Lung (tissue), 12 donors: ENCODE data around the gene RACGAP1. TPM values are rescaled to one million over a fixed set of nuclear protein-coding genes. Genes with fewer than 3 reads are reported as not detected.

ENCODE experiments used
- ATAC-seq: fragments of 200-7000 bp; cut with Tn5 transposase; one replicate; pipeline ENCODE4 v1.9.1; 2020; ENCODE audit warnings: moderate number of reproducible peaks; ENCODE audit not compliant: insufficient read depth, low FRiP score
- DNase-seq, 3 donors: peaks; one replicate each; pipeline ENCODE4 v3.0.0-alpha.2; 2013 to 2017
- H3K27ac ChIP-seq, 2 donors: one replicate each; pipeline ENCODE4 v1.5.1; 2013; ENCODE audit warnings: mild to moderate bottlenecking in 2 of 2, moderate library complexity in 2 of 2, control low read depth in 1 of 2, inconsistent platforms in 1 of 2, low read depth in 1 of 2, low read length in 1 of 2
- H3K27me3 ChIP-seq, 3 donors: one replicate each; pipeline ENCODE4 v1.5.1; 2013; ENCODE audit warnings: low read length in 2 of 3; ENCODE audit not compliant: control insufficient read depth in 3 of 3, insufficient read depth in 3 of 3
- H3K36me3 ChIP-seq, 4 donors: one replicate each; pipeline ENCODE4 v1.5.1; 2013; ENCODE audit warnings: low read length in 4 of 4, mild to moderate bottlenecking in 1 of 4, moderate library complexity in 1 of 4; ENCODE audit not compliant: control insufficient read depth in 4 of 4, insufficient read depth in 4 of 4
- H3K4me1 ChIP-seq, 5 donors: one replicate each; pipeline ENCODE4 v1.5.1; 2013; ENCODE audit warnings: low read length in 5 of 5, mild to moderate bottlenecking in 2 of 5, moderate library complexity in 1 of 5; ENCODE audit not compliant: control insufficient read depth in 5 of 5, insufficient read depth in 5 of 5
- H3K4me3 ChIP-seq: one replicate; pipeline ENCODE4 v1.5.1; 2013; ENCODE audit warnings: mild to moderate bottlenecking, control low read depth, moderate library complexity
- H3K9ac ChIP-seq, 2 donors: one replicate each; pipeline ENCODE4 v1.5.1; 2013; ENCODE audit warnings: low read length in 2 of 2, control low read depth in 1 of 2; ENCODE audit not compliant: insufficient read depth in 1 of 2
- H3K9me3 ChIP-seq, 4 donors: one replicate each; pipeline ENCODE4 v1.5.1; 2013; ENCODE audit warnings: low read length in 3 of 4, mild to moderate bottlenecking in 1 of 4, moderate library complexity in 1 of 4; ENCODE audit not compliant: control insufficient read depth in 4 of 4, insufficient read depth in 3 of 4
- WGBS, 2 donors: extraction: QIAGEN DNeasy Blood & Tissue Kit; methylation state at CpG; one replicate each; pipeline ENCODE4 v1.1.7; 2013; 5-methylcytosine and 5-hydroxymethylcytosine counted together
- polyA plus RNA-seq, 2 donors: library from polyadenylated mRNA; stranded (reverse); fragments of 200-250 nt; gene quantifications; one replicate each; pipeline ENCODE4 v1.2.1, GENCODE V29; 2013
- total RNA-seq, 2 donors: library from RNA; depleted of rRNA in 1 of 2; stranded (reverse); fragments of >200 nt in 1 of 2; gene quantifications; one replicate each; pipeline ENCODE4 v1.2.1, GENCODE V29; 2014 to 2021
- TF ChIP-seq, protein P1 (sequence below): IDR thresholded peaks from 2 replicates; pipeline ENCODE4 v1.5.1; 2012; ENCODE audit warnings: mild to moderate bottlenecking; ENCODE audit errors: control extremely low read depth, extremely low read depth
- donor health status: control.
- donor health status: control.
- donor health status: Bipolar disorder and iron deficiency.
- donor health status: healthy.
- donor health status: DM: yes; HTN: yes; CAD: no.

The RACGAP1 gene
- total and polyA plus RNA-seq, 4 donors = 3.8 to 26.8 (median 10.2) TPM

DNA sequence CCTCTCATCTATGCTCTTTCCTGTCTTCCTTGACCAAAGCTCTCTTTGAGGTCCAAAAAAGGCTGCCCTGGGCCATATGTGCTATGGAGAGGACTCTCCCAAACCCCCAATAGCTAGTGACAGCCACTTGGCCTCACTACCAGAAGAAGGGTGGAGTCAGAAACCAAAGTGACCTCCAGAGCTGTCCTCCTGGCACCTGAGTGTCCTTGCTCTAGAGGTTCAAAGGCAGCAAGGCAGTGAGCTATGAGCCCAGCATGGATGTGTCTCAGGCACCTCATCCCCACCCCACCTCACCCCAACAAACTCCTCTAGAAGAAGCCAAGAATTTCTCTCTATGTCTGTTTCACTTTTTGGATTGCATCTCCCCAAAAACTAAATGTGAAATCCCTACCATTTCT, 67.7 kb downstream of the RACGAP1 start:
- Histone ChIP-seq H3K4me3 (no peak overlapping the region), H3K27me3 (peaks cover 0 to 50% (median 33%) of the 10 kb centered on the region in 3 donors), H3K9ac (no peak overlapping the region), H3K36me3 (no peaks in the 10 kb centered on the region), H3K27ac (no peak overlapping the region), H3K4me1 (peaks cover 0 to 21% (median 9%) of the 10 kb centered on the region in 5 donors), H3K9me3 (peaks cover 0 to 2% (median 0%) of the 10 kb centered on the region in 4 donors)
- TF ChIP-seq, protein P1, sequence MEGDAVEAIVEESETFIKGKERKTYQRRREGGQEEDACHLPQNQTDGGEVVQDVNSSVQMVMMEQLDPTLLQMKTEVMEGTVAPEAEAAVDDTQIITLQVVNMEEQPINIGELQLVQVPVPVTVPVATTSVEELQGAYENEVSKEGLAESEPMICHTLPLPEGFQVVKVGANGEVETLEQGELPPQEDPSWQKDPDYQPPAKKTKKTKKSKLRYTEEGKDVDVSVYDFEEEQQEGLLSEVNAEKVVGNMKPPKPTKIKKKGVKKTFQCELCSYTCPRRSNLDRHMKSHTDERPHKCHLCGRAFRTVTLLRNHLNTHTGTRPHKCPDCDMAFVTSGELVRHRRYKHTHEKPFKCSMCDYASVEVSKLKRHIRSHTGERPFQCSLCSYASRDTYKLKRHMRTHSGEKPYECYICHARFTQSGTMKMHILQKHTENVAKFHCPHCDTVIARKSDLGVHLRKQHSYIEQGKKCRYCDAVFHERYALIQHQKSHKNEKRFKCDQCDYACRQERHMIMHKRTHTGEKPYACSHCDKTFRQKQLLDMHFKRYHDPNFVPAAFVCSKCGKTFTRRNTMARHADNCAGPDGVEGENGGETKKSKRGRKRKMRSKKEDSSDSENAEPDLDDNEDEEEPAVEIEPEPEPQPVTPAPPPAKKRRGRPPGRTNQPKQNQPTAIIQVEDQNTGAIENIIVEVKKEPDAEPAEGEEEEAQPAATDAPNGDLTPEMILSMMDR = no peak
- no peak for ATAC-seq
- DNase-seq = no peak

DNA sequence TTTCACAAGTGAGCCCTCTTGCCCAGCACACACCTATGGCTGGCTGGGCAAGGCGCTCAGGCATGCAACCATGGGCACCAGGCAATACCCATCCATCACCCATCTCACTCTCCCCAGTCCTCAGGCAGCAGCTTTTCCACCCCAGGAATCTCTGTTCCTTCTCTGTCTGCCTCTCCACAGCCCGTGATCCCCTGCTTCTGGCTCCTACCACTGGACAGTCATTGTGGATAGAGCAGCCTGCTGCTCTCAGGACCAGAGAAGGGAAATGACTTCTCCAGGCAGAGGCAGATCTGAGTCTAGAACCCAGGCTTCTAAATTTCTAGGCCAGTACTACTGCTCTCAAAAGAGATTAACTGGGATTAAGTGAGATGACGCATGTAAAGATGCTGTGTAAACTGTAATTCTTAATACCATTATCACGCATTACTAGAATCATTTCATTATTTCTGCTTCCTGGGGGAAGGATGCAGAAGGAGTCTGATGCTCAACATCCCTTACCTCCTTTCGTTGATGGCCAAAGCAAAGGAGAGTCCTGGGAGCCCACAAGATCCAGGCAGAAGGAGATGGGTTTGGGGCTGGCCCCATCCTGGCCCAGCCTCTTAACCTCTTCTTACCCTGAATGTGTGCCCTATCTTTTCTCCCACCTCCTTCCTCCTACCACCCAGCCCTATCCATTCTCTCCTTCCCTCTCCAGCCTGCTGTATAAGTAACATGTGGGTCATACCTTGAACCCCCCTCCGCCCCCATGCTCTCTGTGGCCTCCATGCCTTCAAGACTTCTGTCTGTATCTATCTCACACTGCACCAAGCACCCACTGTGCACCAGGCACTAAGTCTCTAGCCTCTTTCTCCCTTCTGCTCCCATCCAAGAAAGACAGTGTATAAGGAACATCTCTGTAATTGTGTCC, 68.4 kb downstream of the RACGAP1 start:
- H3K9ac ChIP-seq = no peak overlapping the region
- no peak overlapping the region for H3K4me3 ChIP-seq
- WGBS, 2 donors = 86% methylated on average over 6 of the region's 6 CpGs
- no peaks in the 10 kb centered on the region for H3K36me3 ChIP-seq
- no peak for ATAC-seq
- H3K27me3 ChIP-seq = peaks cover 0 to 50% (median 32%) of the 10 kb centered on the region in 3 donors
- peaks cover 0 to 2% (median 0%) of the 10 kb centered on the region in 4 donors for H3K9me3 ChIP-seq
- no peak overlapping the region for H3K27ac ChIP-seq
- TF ChIP-seq, protein P1 = no peak
- no peak for DNase-seq
- peaks cover 0 to 21% (median 9%) of the 10 kb centered on the region in 5 donors for H3K4me1 ChIP-seq

DNA sequence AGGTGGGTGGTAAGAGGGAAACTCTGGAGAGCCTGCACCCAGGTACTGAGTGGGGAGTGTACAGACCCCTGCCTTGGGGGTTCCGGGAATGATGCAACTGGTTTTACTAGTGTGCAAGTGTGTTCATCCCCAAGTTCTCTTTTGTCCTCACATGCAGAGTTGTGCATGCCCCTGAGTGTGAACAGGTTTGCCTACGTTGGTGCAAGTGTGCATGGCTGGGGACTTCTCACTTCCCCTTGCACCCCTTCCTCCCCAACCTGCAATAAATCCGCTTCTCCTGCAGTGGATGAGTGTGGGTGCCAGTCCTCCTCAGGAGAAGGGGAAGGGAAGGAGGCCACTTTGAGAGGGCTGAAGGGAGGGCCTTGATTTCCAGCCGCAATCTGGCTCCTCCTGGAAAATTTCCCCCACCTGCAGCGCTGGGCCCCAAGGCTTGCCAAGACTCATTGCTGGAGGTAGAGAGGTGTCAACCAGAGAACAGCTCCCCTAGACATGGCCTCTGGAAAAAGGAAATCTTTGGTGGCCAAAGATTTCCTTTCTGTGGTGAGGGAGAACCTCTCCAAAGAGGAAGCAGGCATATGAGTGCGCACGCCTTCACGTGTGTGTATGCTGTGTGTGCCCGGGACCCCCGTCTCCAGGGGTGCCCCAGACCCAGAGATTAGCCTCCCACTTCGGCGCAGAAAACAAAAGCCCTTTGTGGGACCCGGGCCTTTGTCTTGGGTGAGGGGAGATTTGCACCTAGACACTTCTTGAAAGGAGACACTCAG, 69.2 kb downstream of the RACGAP1 start:
- TF ChIP-seq, protein P1 = no peak
- WGBS, 2 donors = 41 to 45% methylated on average over 13 of the region's 13 CpGs
- Histone ChIP-seq H3K9me3 (peaks cover 0 to 2% (median 0%) of the 10 kb centered on the region in 4 donors), H3K4me1 (peaks cover 0 to 17% (median 7%) of the 10 kb centered on the region in 5 donors), H3K36me3 (no peaks in the 10 kb centered on the region), H3K27ac (no peak overlapping the region), H3K9ac (no peak overlapping the region), H3K4me3 (no peak overlapping the region), H3K27me3 (peaks cover 0 to 47% (median 31%) of the 10 kb centered on the region in 3 donors)
- ATAC-seq = no peak
- DNase-seq = no peak
